ENCODE results near the gene MAGEB6.
"Not testable (repeated sequence)": the region's sequence is repeated elsewhere in the genome, so short reads cannot be mapped to it uniquely, and the experiment has no call there.

Gene MAGEB6, protein sequence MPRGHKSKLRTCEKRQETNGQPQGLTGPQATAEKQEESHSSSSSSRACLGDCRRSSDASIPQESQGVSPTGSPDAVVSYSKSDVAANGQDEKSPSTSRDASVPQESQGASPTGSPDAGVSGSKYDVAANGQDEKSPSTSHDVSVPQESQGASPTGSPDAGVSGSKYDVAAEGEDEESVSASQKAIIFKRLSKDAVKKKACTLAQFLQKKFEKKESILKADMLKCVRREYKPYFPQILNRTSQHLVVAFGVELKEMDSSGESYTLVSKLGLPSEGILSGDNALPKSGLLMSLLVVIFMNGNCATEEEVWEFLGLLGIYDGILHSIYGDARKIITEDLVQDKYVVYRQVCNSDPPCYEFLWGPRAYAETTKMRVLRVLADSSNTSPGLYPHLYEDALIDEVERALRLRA

DNA sequence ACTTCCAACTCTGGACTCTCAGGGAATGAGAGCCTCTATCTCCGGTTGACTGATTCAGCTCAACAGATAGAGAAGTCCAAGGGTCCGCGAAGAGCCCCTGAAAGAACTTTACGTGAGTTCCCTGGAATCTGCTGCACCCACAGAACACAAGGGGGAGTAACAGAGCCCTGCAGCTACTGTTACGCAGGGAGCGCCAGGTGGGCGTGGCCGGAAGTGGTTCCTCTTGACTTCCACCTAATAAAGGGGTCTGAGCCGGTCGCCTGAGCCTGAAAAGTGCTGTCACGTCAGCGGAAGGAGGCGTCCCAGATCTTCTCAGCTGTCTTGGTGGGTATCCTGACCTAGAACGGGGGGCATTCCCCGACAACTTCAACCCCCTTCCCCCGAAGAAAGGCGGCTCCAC is at the start of gene MAGEB6:
TSS of gene MAGEB6 (plus strand) at position 237 of the 400 bp plus-strand sequence. CDS start 1,407 bp downstream, outside the sequence.
- DNase-seq, result no peak

DNA sequence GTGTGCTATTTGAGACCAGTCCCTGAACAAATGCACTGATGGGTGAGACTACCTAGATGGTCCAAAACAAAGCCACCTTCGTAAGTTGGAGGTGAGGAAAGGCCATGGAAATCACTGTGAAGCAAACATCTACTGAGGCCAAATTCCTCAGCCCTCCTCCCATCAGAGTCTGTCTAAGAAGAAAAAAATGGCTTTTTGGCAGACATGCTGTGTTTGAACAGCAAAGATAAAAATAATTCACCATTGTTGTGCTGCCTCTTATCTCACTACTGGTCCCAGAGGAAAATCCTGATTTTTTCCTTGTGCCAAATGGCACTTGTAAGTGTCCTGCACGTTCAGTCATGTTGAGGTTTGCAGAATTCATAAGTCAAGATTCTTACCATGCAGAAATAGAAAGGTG is 46.2 kb upstream of the MAGEB6 start:
- no peak for DNase-seq

DNA sequence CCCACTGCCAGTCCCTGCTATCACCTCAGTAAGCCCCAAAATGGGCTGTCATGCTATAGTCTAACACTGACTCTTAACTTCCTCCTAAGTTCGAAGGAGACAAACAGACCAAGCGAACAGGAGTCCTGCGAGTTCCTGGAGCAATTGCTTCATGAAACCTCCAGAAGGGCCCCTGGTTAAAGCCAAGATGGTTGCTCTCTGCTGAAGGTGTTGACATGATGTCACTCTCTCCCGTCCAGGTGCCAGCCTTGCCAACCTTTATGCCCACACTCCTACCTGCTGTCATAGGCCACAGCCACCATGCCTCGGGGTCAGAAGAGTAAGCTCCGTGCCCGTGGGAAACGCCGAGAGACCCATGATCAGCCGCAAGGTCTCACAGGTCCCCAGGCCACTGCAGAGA is 31.9 kb upstream of the MAGEB6 start, which contains the start of gene MAGEB6B:
TSS of gene MAGEB6B (plus strand) at position 301 of the 400 bp plus-strand sequence. CDS start at position 301, 0 bp downstream.
- DNase-seq, result no peak

DNA sequence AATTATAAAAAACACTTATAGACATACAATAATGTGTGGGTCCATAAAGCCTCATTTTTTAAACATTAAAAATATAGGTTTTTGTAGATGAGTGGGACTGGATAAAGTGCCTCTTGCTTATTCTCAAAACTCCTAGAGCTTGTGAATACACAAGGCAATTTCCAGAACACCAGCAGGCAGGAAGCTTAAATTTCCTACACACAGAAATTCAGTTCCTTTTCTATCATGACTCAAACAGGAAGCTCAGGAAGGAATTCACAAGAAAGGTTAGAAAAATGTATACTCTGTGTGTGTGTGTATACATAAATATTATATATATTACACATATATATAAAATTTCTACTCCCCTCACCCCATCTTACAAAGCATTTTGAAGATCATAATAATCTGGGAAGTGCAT is 11.3 kb downstream of the MAGEB6 start:
- DNase-seq, result no peak

DNA sequence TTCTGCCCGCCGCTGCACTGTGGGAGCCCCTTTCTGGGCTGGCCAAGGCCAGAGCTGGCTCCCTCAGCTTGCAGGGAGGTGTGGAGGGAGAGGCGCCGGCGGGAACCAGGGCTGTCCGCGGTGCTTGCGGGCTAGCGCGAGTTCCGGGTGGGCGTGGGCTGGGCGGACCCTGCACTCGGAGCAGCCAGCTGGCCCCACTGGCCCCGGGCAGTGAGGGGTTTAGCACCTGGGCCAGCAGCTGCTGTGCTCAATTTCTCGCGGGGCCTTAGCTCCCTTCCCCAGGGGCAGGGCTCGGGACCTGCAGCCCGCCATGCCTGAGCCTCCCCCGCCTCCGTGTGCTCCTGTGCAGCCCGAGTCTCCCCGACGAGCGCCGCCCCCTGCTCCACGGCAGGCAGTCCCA is 12.5 kb downstream of the MAGEB6 start:
- not testable (repeated sequence) for DNase-seq

DNA sequence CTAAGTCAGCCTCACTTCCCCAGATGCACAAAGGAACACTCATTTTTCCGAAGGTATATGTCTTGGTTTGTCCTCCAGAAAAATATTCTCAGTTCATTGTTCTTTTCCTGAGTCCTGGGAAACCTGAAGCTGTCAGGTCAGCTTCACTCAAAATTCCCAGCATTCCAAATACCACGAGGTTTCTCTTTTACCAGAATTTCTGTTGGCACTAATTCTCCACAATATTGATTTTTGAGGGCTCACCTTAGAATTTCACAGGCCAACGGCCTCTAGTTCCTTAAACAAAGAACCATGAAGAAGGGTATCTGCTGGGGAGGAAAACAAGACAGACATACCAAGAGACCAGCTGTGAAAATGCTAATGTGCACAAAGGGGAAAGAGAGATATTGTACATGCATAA is 15.8 kb downstream of the MAGEB6 start:
- DNase-seq, result no peak

DNA sequence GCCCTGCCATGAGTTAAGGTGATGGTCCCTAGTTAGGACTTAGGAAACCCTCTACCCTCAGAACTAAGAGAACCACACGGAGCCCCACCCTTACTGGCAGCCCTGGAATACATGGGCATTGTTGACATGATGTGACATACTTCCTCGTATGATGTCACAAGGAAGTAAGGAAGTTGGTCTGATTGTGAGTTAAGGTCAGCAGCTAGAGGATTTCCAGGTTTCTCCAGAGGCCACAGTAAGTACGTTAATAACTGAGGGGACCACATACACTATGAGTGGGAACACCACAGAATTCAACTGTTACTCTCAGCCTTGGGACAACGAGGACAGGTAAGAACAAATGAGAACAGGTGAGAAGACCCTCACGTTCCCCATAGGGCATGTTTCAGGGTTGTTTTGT is 23.6 kb downstream of the MAGEB6 start, which contains the start of gene MAGEB5:
TSS of gene MAGEB5 (plus strand) at position 301 of the 400 bp plus-strand sequence. CDS start 1,133 bp downstream, outside the sequence.
- DNase-seq, result no peak

DNA sequence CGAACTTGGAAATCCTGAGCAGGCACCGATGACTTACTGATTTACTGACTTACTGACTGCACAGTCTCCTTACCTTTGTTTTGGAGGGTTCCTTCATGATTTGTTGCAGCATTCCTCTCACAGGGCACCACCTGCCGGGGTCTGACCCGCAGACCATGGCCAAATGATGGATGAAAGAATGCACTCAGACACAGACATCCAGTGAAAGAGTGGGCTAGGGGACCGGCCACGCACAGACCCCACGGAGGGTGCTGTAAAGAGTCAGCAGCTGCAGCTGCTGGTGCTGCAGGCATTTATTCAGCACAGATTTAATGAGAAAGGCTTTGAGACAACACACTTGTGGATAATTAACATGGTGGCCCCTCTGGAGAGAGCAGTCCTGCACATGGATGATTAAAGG is 27.1 kb downstream of the MAGEB6 start:
- no peak for DNase-seq

DNA sequence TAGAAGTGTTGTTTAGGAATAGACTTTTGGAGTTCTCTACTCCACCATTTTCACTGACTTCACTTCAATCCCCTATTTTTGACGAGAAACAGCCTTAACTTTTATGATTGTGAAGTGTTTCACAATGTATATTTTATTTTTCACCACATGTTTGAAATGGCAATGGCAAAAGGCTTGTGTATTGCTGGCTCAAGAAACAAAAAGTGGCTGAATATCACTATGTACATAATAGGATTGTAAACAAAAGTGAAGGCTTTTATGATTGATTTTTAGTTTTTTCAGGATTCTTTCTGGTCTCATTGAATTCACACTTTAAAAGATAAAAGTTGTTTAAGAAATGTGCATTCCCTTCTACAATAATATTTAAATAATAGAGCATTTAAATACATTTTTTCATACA is 41.9 kb downstream of the MAGEB6 start:
- DNase-seq, result no peak
